CMK (cell line): ENCODE measurements around the gene ITGB1BP1.

Source experiments
- DNase-seq: peaks from one replicate; pipeline ENCODE4 v3.0.0-alpha.2; 2010; ENCODE audit warnings: low read depth

ITGB1BP1 gene

GRCh38 chr2:9377461-9378097 is 45.7 kb downstream of the ITGB1BP1 start:
- no peak for DNase-seq

GRCh38 chr2:9375857-9376428 is 47.4 kb downstream of the ITGB1BP1 start:
- no peak for DNase-seq

- no peak for DNase-seq
Measured at GRCh38 chr2:9374071-9374730, 49.1 kb downstream of the ITGB1BP1 start.

- DNase-seq = no peak
Measured at GRCh38 chr2:9373476-9373875, 49.9 kb downstream of the ITGB1BP1 start.

- DNase-seq = no peak
Measured at GRCh38 chr2:9373047-9373446, 50.3 kb downstream of the ITGB1BP1 start.

- DNase-seq = no peak
Measured at GRCh38 chr2:9370746-9371145, 52.6 kb downstream of the ITGB1BP1 start.

GRCh38 chr2:9366026-9366425 is 57.3 kb downstream of the ITGB1BP1 start:
- DNase-seq = no peak

- no peak for DNase-seq
Measured at GRCh38 chr2:9365498-9366019, 57.8 kb downstream of the ITGB1BP1 start.

GRCh38 chr2:9364791-9365497 is 58.4 kb downstream of the ITGB1BP1 start:
- DNase-seq = no peak

- no peak for DNase-seq
Measured at GRCh38 chr2:9364373-9364772, 59.0 kb downstream of the ITGB1BP1 start.

- DNase-seq = no peak
Measured at GRCh38 chr2:9360701-9361100, 62.6 kb downstream of the ITGB1BP1 start.

- no peak for DNase-seq
Measured at GRCh38 chr2:9360110-9360509, 63.2 kb downstream of the ITGB1BP1 start.

GRCh38 chr2:9359463-9359862 is 63.9 kb downstream of the ITGB1BP1 start:
- no peak for DNase-seq

- no peak for DNase-seq
Measured at GRCh38 chr2:9358846-9359245, 64.5 kb downstream of the ITGB1BP1 start.

- DNase-seq = no peak
Measured at GRCh38 chr2:9356261-9356660, 67.1 kb downstream of the ITGB1BP1 start.

GRCh38 chr2:9355716-9356115 is 67.6 kb downstream of the ITGB1BP1 start:
- no peak for DNase-seq

GRCh38 chr2:9355270-9355669 is 68.1 kb downstream of the ITGB1BP1 start:
- DNase-seq = no peak

GRCh38 chr2:9354318-9354717 is 69.0 kb downstream of the ITGB1BP1 start:
- DNase-seq = no peak
